Amygdala (tissue), 56 donors: ENCODE data around the gene PAPPA.

ENCODE experiments used
- DNase-seq, 56 donors: peaks; one replicate each; lab custom pipeline; 2025; lab: John Stamatoyannopoulos, UW

Gene PAPPA

GRCh38 chr9:116267021-116267420, 113.4 kb downstream of the PAPPA start:
- DNase-seq, result no peak

GRCh38 chr9:116269250-116269649, 115.7 kb downstream of the PAPPA start:
- no peak for DNase-seq

- no peak for DNase-seq
These were observed 117.0 kb downstream of the PAPPA start for GRCh38 chr9:116270546-116270945.

- DNase-seq, result no peak
These were observed 117.7 kb downstream of the PAPPA start for GRCh38 chr9:116271340-116271739.

- no peak for DNase-seq
These were observed 118.4 kb downstream of the PAPPA start for GRCh38 chr9:116271991-116272390.

- no peak for DNase-seq
These were observed 120.7 kb downstream of the PAPPA start for GRCh38 chr9:116274293-116274692.

GRCh38 chr9:116275418-116276195, 122.0 kb downstream of the PAPPA start:
- no peak for DNase-seq

GRCh38 chr9:116276196-116276493, 122.6 kb downstream of the PAPPA start:
- no peak for DNase-seq

GRCh38 chr9:116276651-116277121, 123.1 kb downstream of the PAPPA start:
- no peak for DNase-seq

GRCh38 chr9:116278326-116278725, 124.7 kb downstream of the PAPPA start:
- no peak for DNase-seq

GRCh38 chr9:116279230-116279629, 125.6 kb downstream of the PAPPA start:
- no peak for DNase-seq

- no peak for DNase-seq
These were observed 126.9 kb downstream of the PAPPA start for GRCh38 chr9:116280529-116280928.

- DNase-seq, result no peak
These were observed 129.0 kb downstream of the PAPPA start for GRCh38 chr9:116282597-116282996.

- no peak for DNase-seq
These were observed 130.9 kb downstream of the PAPPA start for GRCh38 chr9:116284518-116284917.

GRCh38 chr9:116285320-116285719, 131.7 kb downstream of the PAPPA start:
- no peak for DNase-seq

GRCh38 chr9:116286297-116286696, 132.7 kb downstream of the PAPPA start:
- no peak for DNase-seq

- no peak for DNase-seq
These were observed 134.1 kb downstream of the PAPPA start for GRCh38 chr9:116287721-116288120.

- no peak for DNase-seq
These were observed 135.1 kb downstream of the PAPPA start for GRCh38 chr9:116288658-116289057.

- DNase-seq, result no peak
These were observed 143.8 kb downstream of the PAPPA start for GRCh38 chr9:116297346-116297745.

GRCh38 chr9:116298249-116298648, 144.7 kb downstream of the PAPPA start:
- DNase-seq, result peak in 2 of 56 donors; percentile 1 to 2

GRCh38 chr9:116298878-116299391, 145.3 kb downstream of the PAPPA start:
- DNase-seq, result peak in 3 of 56 donors; percentile 1 to 11 (median 6)

- DNase-seq, result peak in 10 of 56 donors; percentile 0 to 24 (median 12)
These were observed 146.8 kb downstream of the PAPPA start for GRCh38 chr9:116300360-116300870.
